Vagina (tissue), 2 donors: ENCODE data around the gene TTLL5.

Experiments used
- POLR2A ChIP-seq, 2 donors: fragments of 450-650 bp; IDR thresholded peaks; one replicate each; pipeline ENCODE4 v1.6.1; 2017; ENCODE audit warnings: antibody characterized with exemption in 2 of 2, mild to moderate bottlenecking in 2 of 2, moderate library complexity in 2 of 2
- POLR2AphosphoS5 ChIP-seq, 2 donors: sonication (generic); formaldehyde crosslinking; IDR thresholded peaks; one replicate each; pipeline ENCODE4 v1.9.0; 2017; ENCODE audit warnings: antibody characterized with exemption in 2 of 2, mild to moderate bottlenecking in 2 of 2, low read depth in 1 of 2; ENCODE audit not compliant: insufficient read depth in 1 of 2
- TF ChIP-seq, protein P1 (sequence below), 3 experiments: fragments of 450-650 bp in 2 of 3; fragments of 200-600 bp in 1 of 3; sonication (generic) in 1 of 3; IDR thresholded peaks; one replicate each; pipeline ENCODE4 v1.5.1; 2017 to 2019; ENCODE audit warnings: antibody characterized with exemption in 3 of 3, mild to moderate bottlenecking in 2 of 3, moderate library complexity in 2 of 3

DNA sequence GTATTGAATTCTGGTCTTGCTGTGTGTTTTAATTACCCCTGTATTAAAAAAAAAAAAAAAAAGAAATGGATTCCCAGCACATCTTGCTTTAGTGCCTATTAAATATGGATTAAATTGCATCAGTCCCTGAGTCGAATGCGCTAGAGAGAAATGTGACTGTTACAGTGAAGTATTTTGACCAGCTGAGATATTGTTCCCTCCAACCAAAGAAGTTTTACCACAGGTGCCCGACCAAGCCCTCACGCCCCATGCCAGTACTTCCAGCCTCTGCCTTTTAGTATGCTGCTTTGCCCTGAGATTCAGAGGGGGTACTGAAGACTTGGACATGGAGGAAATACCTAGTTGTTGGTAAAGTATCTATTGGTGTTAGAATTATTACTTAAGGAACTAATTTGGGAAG, 159.7 kb downstream of the TTLL5 start:
- TF ChIP-seq, protein P1, sequence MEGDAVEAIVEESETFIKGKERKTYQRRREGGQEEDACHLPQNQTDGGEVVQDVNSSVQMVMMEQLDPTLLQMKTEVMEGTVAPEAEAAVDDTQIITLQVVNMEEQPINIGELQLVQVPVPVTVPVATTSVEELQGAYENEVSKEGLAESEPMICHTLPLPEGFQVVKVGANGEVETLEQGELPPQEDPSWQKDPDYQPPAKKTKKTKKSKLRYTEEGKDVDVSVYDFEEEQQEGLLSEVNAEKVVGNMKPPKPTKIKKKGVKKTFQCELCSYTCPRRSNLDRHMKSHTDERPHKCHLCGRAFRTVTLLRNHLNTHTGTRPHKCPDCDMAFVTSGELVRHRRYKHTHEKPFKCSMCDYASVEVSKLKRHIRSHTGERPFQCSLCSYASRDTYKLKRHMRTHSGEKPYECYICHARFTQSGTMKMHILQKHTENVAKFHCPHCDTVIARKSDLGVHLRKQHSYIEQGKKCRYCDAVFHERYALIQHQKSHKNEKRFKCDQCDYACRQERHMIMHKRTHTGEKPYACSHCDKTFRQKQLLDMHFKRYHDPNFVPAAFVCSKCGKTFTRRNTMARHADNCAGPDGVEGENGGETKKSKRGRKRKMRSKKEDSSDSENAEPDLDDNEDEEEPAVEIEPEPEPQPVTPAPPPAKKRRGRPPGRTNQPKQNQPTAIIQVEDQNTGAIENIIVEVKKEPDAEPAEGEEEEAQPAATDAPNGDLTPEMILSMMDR (IDR thresholded peaks at IDR 0.05): no peak
- TF ChIP-seq POLR2AphosphoS5 (IDR thresholded peaks at IDR 0.05; ENCODE audit: insufficient read depth in 1 of 2, low read depth in 1 of 2): no peak
- TF ChIP-seq POLR2A (IDR thresholded peaks at IDR 0.05): no peak
